ENCODE data around the gene LRRC70.
"Not testable (repeated sequence)": the region's sequence is repeated elsewhere in the genome, so short reads cannot be mapped to it uniquely, and the experiment has no call there.

The LRRC70 gene

GRCh38 chr5:62608529-62609511, 30.2 kb downstream of the LRRC70 start:
- DNase-seq (ENCODE audit: low spot score) = no peak

GRCh38 chr5:62614355-62614754, 35.7 kb downstream of the LRRC70 start:
- DNase-seq (ENCODE audit: low spot score) = no peak

DNA sequence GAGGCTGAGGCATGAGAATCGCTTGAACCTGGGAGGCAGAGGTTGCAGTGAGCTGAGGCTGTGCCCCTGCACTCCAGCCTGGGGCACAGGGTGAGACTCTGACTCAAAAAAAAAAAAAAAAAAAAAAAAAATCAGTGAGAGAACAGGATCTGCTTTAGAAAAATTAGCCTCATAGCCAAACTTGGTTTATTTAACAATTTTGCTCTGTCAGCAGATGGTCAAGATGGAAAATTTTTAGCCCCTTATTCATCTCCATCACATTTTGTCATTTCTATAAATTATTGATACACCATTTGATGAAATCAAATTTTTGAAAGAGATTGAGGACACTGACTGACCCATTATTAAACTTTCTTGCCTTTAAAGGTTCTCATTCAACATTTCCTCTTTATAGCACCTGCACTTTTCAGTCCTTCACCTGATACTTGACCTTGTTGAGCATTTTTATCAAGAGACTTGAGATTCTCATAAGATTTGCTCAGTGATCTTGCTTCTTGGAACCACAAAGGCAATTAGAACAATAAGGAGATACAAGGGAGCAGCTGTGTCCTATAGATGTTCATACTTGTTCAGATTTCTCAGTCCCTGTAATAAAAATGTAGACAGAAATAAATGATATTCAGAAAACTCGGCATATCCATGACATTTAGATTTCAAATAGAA, 38.1 kb downstream of the LRRC70 start:
- DNase-seq (ENCODE audit: low spot score) = no peak

- DNase-seq (ENCODE audit: low spot score) = no peak
Measured at GRCh38 chr5:62617943-62618342, 39.3 kb downstream of the LRRC70 start.

DNA sequence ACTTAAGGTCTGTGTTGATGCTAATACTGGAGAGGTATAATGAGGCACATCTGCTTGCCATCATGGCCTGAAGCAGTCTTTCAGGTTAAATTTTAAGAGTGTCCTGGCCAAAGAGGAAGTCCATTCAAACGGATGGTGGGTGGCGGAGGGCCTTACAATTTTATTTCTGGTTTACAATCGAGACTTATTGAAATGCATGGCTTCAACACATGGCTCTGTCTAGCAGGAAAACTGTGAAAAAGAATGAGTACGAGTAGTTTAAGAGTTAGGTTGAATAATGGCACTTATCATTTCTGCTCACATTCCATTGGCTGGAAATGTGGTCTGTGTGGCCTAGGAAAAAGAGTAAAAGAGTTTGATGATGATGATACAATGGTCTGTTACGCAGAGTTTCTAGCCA, 42.1 kb downstream of the LRRC70 start:
- DNase-seq (ENCODE audit: low spot score) = no peak

DNA sequence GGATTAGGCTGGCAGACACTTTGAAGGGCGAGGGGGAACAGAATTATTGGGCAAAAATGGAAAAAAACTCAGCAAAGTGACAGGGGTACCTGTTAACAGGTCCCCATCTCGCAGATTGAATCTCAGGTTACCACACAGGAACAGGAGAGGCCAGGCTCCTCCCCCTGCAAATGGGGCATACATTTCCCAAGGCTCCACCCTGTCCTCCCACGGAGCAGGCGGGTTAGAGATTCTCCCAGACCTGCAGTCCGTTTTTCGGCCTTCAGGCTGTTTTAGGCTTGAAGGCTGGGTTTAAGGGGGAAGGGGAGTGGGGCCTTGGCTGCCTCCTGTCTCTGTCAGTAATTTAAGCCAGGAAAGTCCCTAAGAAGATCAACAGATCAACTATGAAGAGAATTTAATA, 42.7 kb downstream of the LRRC70 start:
- DNase-seq (ENCODE audit: low spot score) = no peak

DNA sequence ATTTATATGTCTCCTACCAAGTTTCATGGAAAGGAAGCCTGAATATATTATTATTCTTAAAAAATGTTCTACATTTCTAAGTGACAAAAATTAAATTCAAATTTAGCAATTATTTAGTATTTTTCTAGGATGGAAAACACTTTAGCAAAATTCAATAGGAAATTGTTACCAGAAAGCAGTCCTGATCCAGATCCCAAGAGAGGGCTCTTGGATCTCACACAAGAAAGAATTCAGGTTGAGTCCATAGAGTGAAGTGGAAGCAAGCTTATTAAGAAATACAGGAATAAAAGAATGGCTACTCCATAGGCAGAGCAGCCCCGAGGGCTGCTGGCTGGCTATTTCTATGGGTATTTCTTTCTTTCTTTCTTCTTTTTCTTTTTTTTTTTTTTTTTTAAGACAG, 44.7 kb downstream of the LRRC70 start:
- DNase-seq (ENCODE audit: low spot score) = no peak

DNA sequence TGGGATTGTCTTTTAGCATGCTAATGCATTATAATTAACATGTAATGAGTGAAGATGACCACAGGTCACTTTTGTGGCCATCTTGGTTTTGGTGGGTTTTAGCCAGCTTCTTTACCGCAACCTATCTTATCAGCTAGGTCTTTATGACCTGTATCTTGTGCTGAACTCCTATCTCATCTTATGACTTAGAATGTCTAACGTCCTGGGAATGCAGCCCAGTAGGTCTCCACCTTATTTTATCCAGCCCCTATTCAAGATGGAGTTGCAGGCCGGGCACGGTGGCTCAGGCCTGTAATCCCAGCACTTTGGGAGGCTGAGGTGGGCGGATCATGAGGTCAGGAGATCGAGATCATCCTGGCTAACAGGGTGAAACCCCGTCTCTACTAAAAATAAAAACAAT, 45.8 kb downstream of the LRRC70 start:
- DNase-seq (ENCODE audit: low spot score) = not testable (repeated sequence)

GRCh38 chr5:62626534-62626933, 47.9 kb downstream of the LRRC70 start:
- DNase-seq (ENCODE audit: low spot score) = no peak

DNA sequence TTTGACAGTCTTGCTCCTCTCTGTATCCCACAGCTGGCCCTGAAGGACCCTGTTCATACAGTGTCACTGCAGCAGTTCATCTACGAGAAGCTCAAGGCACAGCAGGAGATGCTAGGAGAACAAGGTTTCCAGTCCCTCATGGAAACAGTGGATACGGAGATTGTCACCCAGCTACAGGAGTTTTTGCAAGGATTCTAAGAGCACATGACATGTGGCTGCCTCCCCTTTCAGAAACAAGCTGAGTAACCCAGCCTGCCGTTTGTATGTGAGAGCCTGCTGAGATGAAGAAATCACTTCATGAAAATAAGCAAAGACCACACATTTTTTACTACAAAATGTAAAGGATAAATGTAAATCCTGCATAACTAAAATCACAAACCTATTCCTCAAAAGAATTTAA, 48.5 kb downstream of the LRRC70 start:
- DNase-seq (ENCODE audit: low spot score) = no peak

DNA sequence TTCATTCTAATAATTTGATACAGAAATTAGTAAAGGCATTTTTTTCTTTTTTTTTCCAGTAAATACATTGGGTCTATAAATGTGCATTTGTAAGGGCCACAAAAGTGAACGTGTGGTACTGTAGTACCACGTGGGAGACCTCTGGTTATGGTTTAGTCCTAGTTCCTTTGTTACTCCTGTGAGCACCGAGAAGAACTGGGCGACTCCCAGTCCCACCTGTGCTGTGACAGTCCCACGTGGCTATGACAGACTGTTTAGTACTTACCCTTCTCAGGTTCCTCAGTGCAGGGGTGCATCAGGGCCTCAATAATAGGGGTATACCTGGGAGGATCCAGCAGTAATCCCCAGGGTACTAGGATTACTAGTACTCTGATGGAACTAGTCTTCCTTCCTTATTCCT, 49.3 kb downstream of the LRRC70 start:
- DNase-seq (ENCODE audit: low spot score) = no peak
